Rectal smooth muscle tissue (tissue), 1 donor: ENCODE data around the gene SALL2.
"Not testable (repeated sequence)": the region's sequence is repeated elsewhere in the genome, so short reads cannot be mapped to it uniquely, and the experiment has no call there.

Experiments
- H3K27ac ChIP-seq: one replicate; pipeline ENCODE4 v1.7.0; 2013; ENCODE audit warnings: low read depth, low read length, inconsistent platforms
- H3K27me3 ChIP-seq: one replicate; pipeline ENCODE4 v1.7.0; 2013; ENCODE audit warnings: low read length; ENCODE audit not compliant: control insufficient read depth, insufficient read depth
- H3K36me3 ChIP-seq: one replicate; pipeline ENCODE4 v1.7.0; 2013; ENCODE audit warnings: low read length; ENCODE audit not compliant: control insufficient read depth, insufficient read depth
- H3K4me1 ChIP-seq: one replicate; pipeline ENCODE4 v1.7.0; 2013; ENCODE audit warnings: low read length; ENCODE audit not compliant: control insufficient read depth, insufficient read depth
- H3K4me3 ChIP-seq: one replicate; pipeline ENCODE4 v1.7.0; 2013; ENCODE audit warnings: low read length
- H3K9ac ChIP-seq: one replicate; pipeline ENCODE4 v1.7.0; 2013; ENCODE audit warnings: low read length

SALL2 gene

GRCh38 chr14:21525962-21526671, at the start of gene SALL2:
TSS of gene SALL2 (minus strand) at chr14:21526346. CDS start at chr14:21526127, 219 bp downstream.
- Histone ChIP-seq H3K9ac (no peak within 1 kb of the TSS), H3K27me3 (no peaks in the 10 kb centered on the region), H3K4me1 (no peaks in the 10 kb centered on the region), H3K27ac (peak within 1 kb of the TSS; percentile 78), H3K36me3 (no peaks in the 10 kb centered on the region), H3K4me3 (peak within 1 kb of the TSS; percentile 77)

GRCh38 chr14:21575661-21576060, 49.5 kb upstream of the SALL2 start:
- Histone ChIP-seq H3K27ac (no peak overlapping the region), H3K36me3 (no peaks in the 10 kb centered on the region), H3K4me3 (no peak overlapping the region), H3K4me1 (no peaks in the 10 kb centered on the region), H3K9ac (no peak overlapping the region), H3K27me3 (no peaks in the 10 kb centered on the region)

- Histone ChIP-seq H3K27me3 (no peaks in the 10 kb centered on the region), H3K4me3 (no peak overlapping the region), H3K27ac (no peak overlapping the region), H3K36me3 (no peaks in the 10 kb centered on the region), H3K9ac (no peak overlapping the region), H3K4me1 (no peaks in the 10 kb centered on the region)
Observed at GRCh38 chr14:21572604-21573003, 46.5 kb upstream of the SALL2 start.

- no peaks in the 10 kb centered on the region for H3K36me3 ChIP-seq
- H3K4me1 ChIP-seq, result peaks cover 6% of the 10 kb centered on the region
- no peak overlapping the region for H3K4me3 ChIP-seq
- no peak overlapping the region for H3K27ac ChIP-seq
- H3K9ac ChIP-seq, result no peak overlapping the region
- no peaks in the 10 kb centered on the region for H3K27me3 ChIP-seq
Observed at GRCh38 chr14:21558703-21559170, 32.6 kb upstream of the SALL2 start.

DNA sequence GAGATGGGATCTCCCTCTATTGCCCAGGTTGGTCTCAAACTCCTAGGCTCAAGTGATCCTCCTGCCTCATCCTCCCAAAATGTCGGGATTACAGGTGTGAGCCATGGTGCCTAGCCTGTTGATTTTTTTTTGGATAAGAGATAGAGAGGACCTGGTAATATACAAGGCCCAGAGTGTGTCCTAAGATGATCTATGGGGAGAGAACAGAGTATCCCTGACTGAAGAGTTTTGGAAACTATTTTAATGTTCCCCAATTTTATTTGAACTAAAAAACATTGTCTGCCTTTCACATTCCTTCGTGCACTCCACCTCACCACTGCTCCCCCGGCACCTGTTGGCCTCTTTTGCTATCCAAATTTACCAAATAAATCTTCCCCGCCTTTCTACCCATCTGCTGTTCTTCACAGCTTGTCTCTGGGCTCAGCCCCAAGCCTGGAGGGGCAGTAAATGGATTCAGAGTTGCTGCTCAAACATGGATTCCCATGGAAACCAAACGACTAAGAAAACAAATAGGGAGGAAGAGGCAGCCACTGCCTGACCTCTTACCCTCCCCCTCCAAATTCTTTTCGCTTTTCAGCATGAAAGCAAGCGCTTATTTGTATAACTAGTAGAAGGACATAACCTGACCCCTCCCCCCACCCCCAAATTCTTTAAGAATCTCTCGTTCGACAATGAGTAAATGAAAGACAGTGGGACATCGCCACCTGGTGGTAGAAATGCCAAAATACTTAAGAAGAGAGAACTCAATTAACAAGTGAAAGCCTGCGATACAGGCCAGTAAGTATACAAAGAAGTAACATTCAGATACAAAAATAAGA, 31.1 kb upstream of the SALL2 start:
- H3K9ac ChIP-seq, result peak overlapping the region; percentile 21
- no peaks in the 10 kb centered on the region for H3K27me3 ChIP-seq
- no peaks in the 10 kb centered on the region for H3K36me3 ChIP-seq
- H3K4me3 ChIP-seq, result peak overlapping the region; percentile 57
- peaks cover 6% of the 10 kb centered on the region for H3K4me1 ChIP-seq
- peak overlapping the region; percentile 84 for H3K27ac ChIP-seq

- no peaks in the 10 kb centered on the region for H3K36me3 ChIP-seq
- no peaks in the 10 kb centered on the region for H3K27me3 ChIP-seq
- H3K4me3 ChIP-seq, result no peak overlapping the region
- peak overlapping the region; percentile 84 for H3K27ac ChIP-seq
- H3K9ac ChIP-seq, result no peak overlapping the region
- H3K4me1 ChIP-seq, result peaks cover 6% of the 10 kb centered on the region
Observed at GRCh38 chr14:21556378-21557083, 30.4 kb upstream of the SALL2 start.

GRCh38 chr14:21553266-21553665, 27.1 kb upstream of the SALL2 start:
- H3K27me3 ChIP-seq, result no peaks in the 10 kb centered on the region
- peaks cover 6% of the 10 kb centered on the region for H3K4me1 ChIP-seq
- no peak overlapping the region for H3K4me3 ChIP-seq
- no peak overlapping the region for H3K27ac ChIP-seq
- no peak overlapping the region for H3K9ac ChIP-seq
- no peaks in the 10 kb centered on the region for H3K36me3 ChIP-seq

DNA sequence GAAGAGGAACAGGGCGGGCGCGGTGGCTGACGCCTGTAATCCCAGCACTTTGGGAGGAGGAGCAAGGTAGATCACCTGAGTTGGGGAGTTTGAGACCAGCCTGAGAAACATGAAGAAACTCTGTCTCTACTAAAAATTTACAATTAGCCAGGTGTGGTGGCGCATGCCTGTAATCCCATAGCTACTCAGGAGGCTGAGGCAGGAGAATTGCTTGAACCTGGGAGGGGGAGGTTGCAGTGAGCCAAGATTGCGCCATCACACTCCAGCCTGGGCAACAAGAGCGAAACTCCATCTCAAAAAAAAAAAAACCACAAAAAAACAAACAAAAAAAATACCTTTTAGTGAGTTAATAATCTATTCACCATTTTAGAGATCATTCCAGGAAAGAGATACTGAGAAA, 18.4 kb upstream of the SALL2 start:
- H3K36me3 ChIP-seq, H3K4me3 ChIP-seq, H3K27me3 ChIP-seq, H3K27ac ChIP-seq, H3K9ac ChIP-seq, H3K4me1 ChIP-seq: not testable (repeated sequence)

DNA sequence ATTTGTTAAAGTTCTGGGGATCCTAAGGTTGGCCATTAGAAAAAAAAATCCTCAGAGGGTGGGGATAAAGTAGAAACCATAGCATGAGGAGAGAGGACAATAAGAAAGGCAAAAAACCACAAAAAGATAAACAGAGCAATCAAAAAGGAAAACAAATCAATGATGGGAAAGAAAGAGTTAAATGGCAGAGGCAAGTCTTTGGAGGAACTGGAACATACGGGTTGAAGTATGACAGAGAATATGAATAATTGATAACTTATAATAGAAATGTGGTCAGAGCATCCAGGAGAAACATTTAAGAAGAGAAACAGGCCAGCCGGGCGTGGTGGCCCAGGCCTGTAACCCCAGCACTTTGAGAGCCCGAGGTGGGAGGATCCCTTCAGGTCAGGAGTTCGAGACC, 17.8 kb upstream of the SALL2 start:
- no peaks in the 10 kb centered on the region for H3K36me3 ChIP-seq
- H3K27ac ChIP-seq, result no peak overlapping the region
- H3K27me3 ChIP-seq, result no peaks in the 10 kb centered on the region
- H3K4me3 ChIP-seq, result no peak overlapping the region
- no peak overlapping the region for H3K9ac ChIP-seq
- H3K4me1 ChIP-seq, result no peaks in the 10 kb centered on the region

DNA sequence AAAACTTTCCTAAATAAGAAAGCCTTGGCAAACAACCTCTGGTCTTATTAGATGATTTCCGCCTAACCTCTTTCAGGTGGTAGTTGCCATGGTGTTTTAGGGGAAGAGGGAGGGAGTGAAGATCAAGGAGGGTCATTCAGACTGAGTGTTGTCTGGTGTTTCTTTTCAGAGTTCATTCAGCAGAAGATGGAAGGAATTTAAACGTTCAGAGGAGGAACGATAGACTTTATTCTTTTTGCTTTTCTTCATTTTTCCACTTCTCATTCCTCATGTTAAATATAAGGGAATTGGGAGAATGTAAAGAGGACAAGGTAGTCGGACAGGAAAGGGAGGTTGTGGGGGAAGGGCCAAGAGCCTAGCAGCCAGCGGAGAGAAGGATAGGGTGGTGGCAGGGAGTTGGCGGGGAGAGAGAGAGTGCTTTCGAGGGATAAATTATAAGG, 17.4 kb upstream of the SALL2 start:
- Histone ChIP-seq H3K27ac (no peak overlapping the region), H3K4me3 (no peak overlapping the region), H3K27me3 (no peaks in the 10 kb centered on the region), H3K9ac (no peak overlapping the region), H3K4me1 (no peaks in the 10 kb centered on the region), H3K36me3 (no peaks in the 10 kb centered on the region)

- Histone ChIP-seq H3K36me3 (no peaks in the 10 kb centered on the region), H3K4me3 (no peak overlapping the region), H3K9ac (no peak overlapping the region), H3K4me1 (no peaks in the 10 kb centered on the region), H3K27me3 (peaks cover 4% of the 10 kb centered on the region), H3K27ac (no peak overlapping the region)
Observed at GRCh38 chr14:21541413-21542074, 15.4 kb upstream of the SALL2 start.
